A673 (cell line): Measurements from ENCODE around the gene EEFSEC. TPM values are rescaled to one million over a fixed set of nuclear protein-coding genes. Genes with fewer than 3 reads are reported as not detected.
A peak's percentile ranks its signal among the peaks of the same experiment; 100 is the strongest.

Experiments
- BruUV-seq: library from RNA; stranded (reverse); fragments of 400-500 nt; replicated peaks from 2 replicates; lab custom pipeline; 2021; lab: Mats Ljungman, UMichigan
- CTCF ChIA-PET: fragments of 300-600 bp; sonication (Branson Sonifier 250); formaldehyde crosslinking; loops from one replicate; lab custom pipeline; 2022; ENCODE audit warnings: antibody characterized with exemption; lab: Charles Lee
- POLR2A ChIA-PET: fragments of 300-600 bp; sonication (Branson Sonifier 250); formaldehyde crosslinking; loops from one replicate; lab custom pipeline; 2022; ENCODE audit warnings: antibody characterized with exemption; ENCODE audit not compliant: low non-redundant PET; lab: Charles Lee
- DNase-seq: peaks from one replicate; pipeline ENCODE4 v3.0.0-alpha.2; 2015; ENCODE audit warnings: low spot score
- H3K27ac ChIP-seq: fragments of 200-600 bp; sonication (generic); 2 replicates; pipeline ENCODE4 v1.5.1; 2016; ENCODE audit warnings: mixed run types, low read depth, mild to moderate bottlenecking, mixed read lengths, antibody characterized with exemption, low read length; ENCODE audit not compliant: poor library complexity, severe bottlenecking
- H3K27me3 ChIP-seq: fragments of 200-600 bp; sonication (generic); replicated peaks from 2 replicates; pipeline ENCODE4 v1.6.1; 2017; ENCODE audit warnings: mixed run types, low read depth, mild to moderate bottlenecking, mixed read lengths, antibody characterized with exemption, low read length; ENCODE audit not compliant: insufficient read depth, poor library complexity
- H3K36me3 ChIP-seq: fragments of 200-600 bp; sonication (generic); 2 replicates; pipeline ENCODE4 v1.6.1; 2016; ENCODE audit warnings: mixed run types, mild to moderate bottlenecking, mixed read lengths, antibody characterized with exemption, low read length; ENCODE audit not compliant: insufficient read depth, poor library complexity, severe bottlenecking
- H3K4me1 ChIP-seq: fragments of 200-600 bp; sonication (generic); 2 replicates; pipeline ENCODE4 v1.6.1; 2017; ENCODE audit warnings: mixed run types, mild to moderate bottlenecking, mixed read lengths, antibody characterized with exemption, low read length; ENCODE audit not compliant: insufficient read depth, poor library complexity, severe bottlenecking
- H3K4me3 ChIP-seq: fragments of 200-600 bp; sonication (generic); 2 replicates; pipeline ENCODE4 v1.5.1; 2016; ENCODE audit warnings: low read depth, mixed run types, mild to moderate bottlenecking, mixed read lengths, low read length; ENCODE audit not compliant: poor library complexity, severe bottlenecking
- H3K9me3 ChIP-seq: fragments of 200-600 bp; sonication (generic); 2 replicates; pipeline ENCODE4 v1.6.1; 2016; ENCODE audit warnings: mixed run types, low read depth, mild to moderate bottlenecking, mixed read lengths, antibody characterized with exemption, low read length; ENCODE audit not compliant: poor library complexity, severe bottlenecking
- CTCF ChIP-seq: fragments of 300-800, 200-600 bp; sonication (generic); conservative IDR thresholded peaks from 2 replicates; pipeline ENCODE4 v1.5.1; 2017; ENCODE audit warnings: low read depth, mild to moderate bottlenecking, antibody characterized with exemption, low read length, moderate library complexity, mixed read lengths
- EZH2 ChIP-seq: fragments of 200-600 bp; sonication (generic); IDR thresholded peaks from 2 replicates; pipeline ENCODE4 v1.6.1; 2017; ENCODE audit warnings: borderline replicate concordance, low read depth, mild to moderate bottlenecking, mixed read lengths, antibody characterized with exemption, low read length; ENCODE audit not compliant: poor library complexity, severe bottlenecking
- intact Hi-C: fragments of 100-400 bp; cut with micrococcal nuclease; formaldehyde crosslinking; loops from one replicate; pipeline ENCODE4 v1.10.0; 2022; ENCODE audit not compliant: unreplicated experiment
- total RNA-seq: library from RNA; stranded (reverse); gene quantifications from 2 replicates; pipeline ENCODE4 v1.2.3, GENCODE V29; 2021

The EEFSEC gene
- total RNA-seq, 1 experiment from 2014 or later: 19.7 TPM

GRCh38 chr3:128321418-128321817, 168.1 kb downstream of the EEFSEC start:
- TF ChIP-seq EZH2 (no peak), CTCF (no peak)
- no peak overlapping the region for H3K27ac ChIP-seq
- H3K4me1 ChIP-seq: peaks cover 3% of the 10 kb centered on the region

GRCh38 chr3:128322030-128323022, 169.0 kb downstream of the EEFSEC start:
- TF ChIP-seq EZH2: no peak
- TF ChIP-seq CTCF: peak; percentile 62
- peak; percentile 48 for DNase-seq
- H3K4me1 ChIP-seq: no peaks in the 10 kb centered on the region
- ChIA-PET POLR2A (interaction anchor here (0.6 kb wide), 1 partner anchor 13 kb away, joined by 3 read pairs; no protein-coding TSS in a partner anchor), CTCF (interaction anchor here (0.6 kb wide), 1 partner anchor 247 kb away, joined by 3 read pairs; no protein-coding TSS in a partner anchor)
- no peaks in the 10 kb centered on the region for H3K36me3 ChIP-seq
- intact Hi-C loops: loop anchor here (10.0 kb wide), 1 partner anchor 148 kb away; no protein-coding TSS in a partner anchor
- H3K27me3 ChIP-seq: no peaks in the 10 kb centered on the region
- no peaks in the 10 kb centered on the region for H3K9me3 ChIP-seq
- no peak overlapping the region for H3K27ac ChIP-seq
- BruUV-seq: no TSS peak
- H3K4me3 ChIP-seq: no peak overlapping the region

More at GRCh38 chr3:128321418-128321817, 168.1 kb downstream of the EEFSEC start:
- no peaks in the 10 kb centered on the region for H3K27me3 ChIP-seq
- no peak for DNase-seq
- no peaks in the 10 kb centered on the region for H3K9me3 ChIP-seq
- H3K36me3 ChIP-seq: no peaks in the 10 kb centered on the region
- ChIA-PET POLR2A (no interaction called here), CTCF (interaction anchor here (0.5 to 0.6 kb wide), 2 partner anchors 103 to 246 kb away, joined by 3 read pairs; no protein-coding TSS in a partner anchor)
- intact Hi-C loops: loop anchor here (10.0 kb wide), 1 partner anchor 147 kb away; no protein-coding TSS in a partner anchor
- no TSS peak for BruUV-seq
- no peak overlapping the region for H3K4me3 ChIP-seq

- intact Hi-C loops: loop anchor here (10.0 kb wide), 1 partner anchor 149 kb away; no protein-coding TSS in a partner anchor
These were observed 170.2 kb downstream of the EEFSEC start for GRCh38 chr3:128323206-128324081.

More at GRCh38 chr3:128323206-128324081, 170.2 kb downstream of the EEFSEC start:
- TF ChIP-seq CTCF (no peak), EZH2 (no peak)
- H3K9me3 ChIP-seq: no peaks in the 10 kb centered on the region
- DNase-seq: no peak
- ChIA-PET CTCF (no interaction called here), POLR2A (no interaction called here)
- no peaks in the 10 kb centered on the region for H3K36me3 ChIP-seq
- no peak overlapping the region for H3K27ac ChIP-seq
- no peaks in the 10 kb centered on the region for H3K27me3 ChIP-seq
- H3K4me1 ChIP-seq: no peaks in the 10 kb centered on the region
- H3K4me3 ChIP-seq: no peak overlapping the region
- BruUV-seq: no TSS peak
